NCI-H2107 (cell line): Measurements from ENCODE around the gene ANKRD49.
A peak's percentile ranks its signal among the peaks of the same experiment; 100 is the strongest.

Source experiments
- DNase-seq: peaks from one replicate; lab custom pipeline; 2025; lab: John Stamatoyannopoulos, UW

The ANKRD49 gene

DNA sequence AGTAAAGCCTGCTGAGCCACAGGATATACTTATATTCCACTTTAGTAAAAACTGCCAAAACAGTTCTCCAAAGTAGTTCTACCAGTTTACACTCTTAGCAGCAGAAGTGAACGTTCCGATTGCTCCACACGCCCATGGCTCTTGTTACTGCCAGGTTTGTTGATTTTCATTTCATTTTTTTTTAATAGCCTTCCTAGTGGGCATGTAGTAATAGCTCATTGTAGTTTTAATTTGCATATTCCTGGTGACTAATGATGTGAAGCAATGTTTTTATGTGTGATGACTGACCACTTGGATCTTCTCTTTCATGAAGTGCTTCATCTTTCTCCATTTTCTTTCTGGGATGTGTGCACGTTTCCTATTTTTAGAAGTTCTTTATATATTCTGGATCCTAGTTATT lies 13.7 kb downstream of the ANKRD49 start:
- DNase-seq, result no peak

DNA sequence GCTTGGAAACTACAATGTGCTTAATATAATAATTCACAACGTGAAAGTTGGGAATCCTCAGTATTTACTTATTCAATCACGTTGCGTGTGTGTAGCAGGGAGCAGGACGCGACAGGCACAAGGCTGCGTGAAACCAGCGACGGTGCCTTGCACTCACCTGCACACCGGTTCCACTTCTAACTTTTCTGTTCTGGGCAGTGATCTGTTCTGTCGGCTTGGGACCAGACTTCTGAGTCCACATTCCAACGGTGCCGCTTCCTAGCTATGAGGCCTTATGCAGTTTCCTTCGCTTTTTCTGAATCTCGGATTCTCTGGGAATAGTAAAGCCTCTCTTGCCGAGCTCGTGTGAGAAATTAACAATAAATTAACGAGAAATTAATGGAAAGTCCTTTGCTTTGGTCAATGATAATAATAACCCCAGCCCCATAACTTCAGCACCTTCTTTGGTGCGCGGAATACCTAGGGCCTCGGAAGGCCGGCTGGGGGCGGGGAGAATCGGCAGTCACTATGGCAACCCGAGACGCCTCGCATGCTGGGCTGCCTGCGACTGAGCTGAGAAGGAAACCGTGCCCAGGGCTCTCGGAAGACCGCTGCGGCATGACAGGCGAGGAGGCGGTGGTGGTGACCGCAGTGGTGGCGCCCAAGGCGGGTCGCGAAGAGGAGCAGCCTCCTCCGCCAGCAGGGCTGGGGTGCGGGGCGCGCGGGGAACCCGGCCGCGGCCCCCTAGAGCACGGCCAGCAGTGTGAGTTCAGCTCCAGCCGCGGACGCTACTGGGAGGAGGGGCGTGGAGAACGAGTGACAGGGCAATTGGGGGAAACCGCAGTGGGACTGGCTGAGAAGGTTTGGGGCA lies 18.4 kb downstream of the ANKRD49 start, which contains the start of gene C11orf97:
TSS of gene C11orf97 (plus strand) at position 530 of the 850 bp plus-strand sequence. CDS start at position 598, 68 bp downstream.
- DNase-seq, result no peak

DNA sequence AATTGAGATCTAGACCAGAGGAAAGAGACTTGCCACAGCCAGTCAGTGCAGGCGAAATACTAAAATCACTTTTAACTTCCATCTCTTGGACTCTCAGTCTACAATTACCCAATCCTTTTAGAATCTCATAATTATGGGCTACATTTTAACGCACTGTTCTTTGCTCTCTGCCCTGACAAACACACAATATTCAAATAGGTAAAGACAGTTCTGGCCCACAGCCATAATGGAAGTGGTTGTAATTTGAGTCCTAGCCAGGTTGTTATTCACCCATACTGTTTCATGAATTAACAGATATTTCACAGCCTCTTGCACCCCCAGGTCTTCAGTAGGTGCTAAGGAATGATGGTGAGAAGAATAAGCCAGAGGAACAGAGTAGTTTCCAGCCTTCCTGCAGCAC lies 19.3 kb downstream of the ANKRD49 start:
- peak; percentile 60 for DNase-seq

DNA sequence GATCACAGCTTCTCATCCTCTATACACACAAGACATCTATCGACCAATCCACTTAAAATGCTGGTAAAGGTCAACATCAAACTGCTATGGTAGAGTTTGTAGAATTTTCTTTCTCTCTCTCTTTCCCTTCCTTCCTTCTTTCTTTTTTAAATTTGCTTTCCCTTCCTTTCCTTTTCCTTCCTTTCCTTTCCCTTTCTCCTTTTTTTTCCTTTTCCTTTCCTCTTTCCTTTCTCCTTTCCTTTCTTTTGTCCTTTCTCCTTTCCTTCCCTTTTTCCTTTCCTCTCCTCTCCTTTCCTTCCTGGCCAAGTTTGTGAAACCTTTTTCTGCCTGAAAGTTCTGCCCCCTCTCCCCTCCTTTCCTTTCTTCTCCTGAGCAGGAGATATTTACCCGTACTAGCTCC lies 21.6 kb downstream of the ANKRD49 start:
- DNase-seq, result no peak

DNA sequence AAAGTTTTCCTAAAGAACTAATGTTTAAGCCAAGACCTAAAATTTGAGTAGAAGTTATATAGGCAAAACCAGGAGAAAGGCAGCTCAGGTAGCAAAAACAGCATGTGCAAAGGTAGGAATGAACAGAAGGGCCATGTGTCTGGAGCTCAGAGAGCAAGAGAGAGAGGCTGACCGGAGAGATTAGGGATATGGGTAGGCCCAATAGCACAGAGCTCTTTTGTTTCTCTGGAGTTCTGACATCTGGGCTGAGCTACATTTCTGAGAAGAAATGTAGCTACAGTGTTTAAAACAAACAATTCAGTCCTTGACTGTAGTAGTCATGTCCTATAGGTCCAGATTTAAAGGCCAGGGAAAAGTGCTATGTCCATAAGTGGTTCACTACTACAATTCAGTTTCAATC lies 22.9 kb downstream of the ANKRD49 start:
- no peak for DNase-seq

DNA sequence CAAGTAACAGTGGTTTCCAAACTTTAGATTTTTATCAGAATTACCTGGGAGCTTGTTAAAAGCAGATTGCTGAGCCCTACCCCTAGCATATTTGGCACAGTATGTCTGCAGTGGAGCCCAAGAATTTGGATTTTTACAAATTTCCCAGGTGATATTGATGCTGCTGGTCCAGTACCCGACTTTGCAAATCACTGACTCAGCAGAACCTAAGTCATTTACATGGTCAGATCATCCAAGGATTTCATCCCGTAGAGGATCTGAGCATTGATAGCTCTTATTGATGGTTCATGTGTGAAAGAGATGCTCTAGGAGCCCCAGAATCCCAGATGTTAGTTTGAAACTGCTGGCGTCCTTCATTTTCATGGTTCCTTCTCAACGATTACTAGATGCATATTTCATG lies 24.5 kb downstream of the ANKRD49 start:
- DNase-seq, result no peak

DNA sequence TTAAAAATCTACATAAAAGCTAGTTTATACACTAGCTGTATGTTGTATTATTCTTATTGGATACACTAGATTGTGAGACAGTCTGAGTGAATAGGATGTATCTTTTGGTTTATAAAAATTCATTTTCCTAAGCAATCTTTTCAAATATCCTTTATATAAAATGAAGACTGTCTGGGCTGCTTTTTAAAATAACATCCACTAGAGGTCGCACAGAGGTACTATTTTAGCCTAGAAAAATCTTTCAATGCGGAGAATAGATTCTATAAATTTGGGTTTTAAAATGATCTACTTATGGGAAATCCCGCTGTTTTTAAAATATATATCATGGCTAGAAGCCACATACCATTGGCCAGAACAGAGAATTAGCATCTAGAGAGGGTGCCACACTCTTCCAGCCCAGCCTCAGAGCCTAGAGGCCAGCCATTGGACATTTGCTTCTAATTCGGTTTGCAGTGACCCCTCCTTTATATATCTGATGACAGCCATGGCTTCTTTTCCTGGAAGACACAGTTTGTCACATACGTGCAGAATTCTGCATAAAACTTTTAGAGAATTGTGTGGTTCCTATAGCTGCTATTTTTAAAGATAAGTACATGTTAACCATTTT lies 25.8 kb downstream of the ANKRD49 start:
- no peak for DNase-seq

DNA sequence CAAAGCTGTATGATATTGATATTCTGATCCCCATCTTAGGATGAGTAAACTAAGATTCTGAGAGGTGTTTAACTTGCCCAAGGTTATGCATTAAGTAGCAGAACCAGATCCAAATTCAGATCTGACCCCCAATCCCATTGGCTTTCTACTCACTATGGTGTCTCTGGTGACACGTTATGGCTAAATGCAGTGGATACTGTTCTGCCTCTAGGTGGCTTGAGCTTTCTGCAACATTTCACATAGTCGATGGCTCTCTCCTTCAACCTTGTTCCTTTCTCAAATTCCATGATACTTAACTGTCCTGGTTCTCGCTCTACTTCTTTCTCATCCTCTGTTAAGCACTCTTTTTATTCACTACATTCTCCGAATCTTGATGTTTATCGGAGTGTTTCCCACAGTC lies 27.9 kb downstream of the ANKRD49 start:
- DNase-seq, result no peak

DNA sequence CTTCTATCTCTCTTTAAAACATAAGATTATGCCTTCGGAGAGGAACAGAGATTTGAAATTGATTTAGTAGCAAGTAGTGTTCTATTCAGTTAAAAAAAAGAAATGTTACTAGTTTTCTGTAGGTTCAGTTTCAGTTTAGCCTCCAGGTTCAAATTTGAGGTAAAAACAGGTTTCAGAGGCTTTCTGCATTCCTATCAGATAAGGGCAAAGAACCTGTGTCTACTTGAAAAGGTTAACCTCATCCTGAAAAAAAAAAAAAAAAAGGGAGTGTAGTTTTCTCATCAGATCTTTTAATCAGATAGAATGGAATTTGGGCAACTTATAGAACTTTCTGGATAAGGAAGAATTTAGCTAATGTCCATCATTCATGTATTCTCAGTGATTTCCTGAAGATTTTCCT lies 30.6 kb downstream of the ANKRD49 start:
- no peak for DNase-seq

DNA sequence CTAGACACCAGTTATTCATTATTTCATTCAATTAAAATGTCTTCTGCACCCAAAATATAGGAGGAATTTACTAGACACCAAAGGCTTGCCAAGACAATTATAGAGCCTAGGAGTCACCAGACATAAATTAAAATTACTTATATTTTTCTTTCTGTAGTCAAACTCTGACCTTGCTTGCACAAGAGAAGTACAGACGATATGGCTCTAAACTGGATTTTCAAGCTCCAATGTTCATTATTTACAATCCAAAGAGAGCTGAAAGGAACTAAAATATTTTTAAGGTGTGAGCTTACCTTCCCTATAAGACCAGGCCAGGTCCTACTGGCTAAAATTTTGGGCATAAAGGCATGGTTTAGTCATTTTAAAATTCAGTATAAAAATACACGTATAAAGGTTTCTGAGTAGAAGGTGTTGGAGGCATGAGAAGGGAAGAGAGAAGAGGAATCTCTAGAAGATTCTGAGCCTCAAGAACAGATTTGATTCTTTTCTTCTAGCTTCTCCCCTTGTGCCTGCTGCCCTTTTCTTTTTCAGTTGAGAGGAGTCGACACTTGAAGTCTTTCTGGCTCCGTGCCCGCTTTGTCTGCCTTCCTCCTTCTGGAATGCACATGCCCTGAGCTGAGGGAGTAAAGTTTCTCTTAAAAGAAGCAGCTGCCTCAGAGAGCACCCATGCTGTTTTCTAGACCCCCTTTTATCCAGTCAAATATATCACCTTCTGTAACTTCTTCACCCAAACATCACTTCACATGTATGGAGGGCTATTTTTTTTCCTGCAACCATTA lies 32.0 kb downstream of the ANKRD49 start:
- DNase-seq, result no peak

DNA sequence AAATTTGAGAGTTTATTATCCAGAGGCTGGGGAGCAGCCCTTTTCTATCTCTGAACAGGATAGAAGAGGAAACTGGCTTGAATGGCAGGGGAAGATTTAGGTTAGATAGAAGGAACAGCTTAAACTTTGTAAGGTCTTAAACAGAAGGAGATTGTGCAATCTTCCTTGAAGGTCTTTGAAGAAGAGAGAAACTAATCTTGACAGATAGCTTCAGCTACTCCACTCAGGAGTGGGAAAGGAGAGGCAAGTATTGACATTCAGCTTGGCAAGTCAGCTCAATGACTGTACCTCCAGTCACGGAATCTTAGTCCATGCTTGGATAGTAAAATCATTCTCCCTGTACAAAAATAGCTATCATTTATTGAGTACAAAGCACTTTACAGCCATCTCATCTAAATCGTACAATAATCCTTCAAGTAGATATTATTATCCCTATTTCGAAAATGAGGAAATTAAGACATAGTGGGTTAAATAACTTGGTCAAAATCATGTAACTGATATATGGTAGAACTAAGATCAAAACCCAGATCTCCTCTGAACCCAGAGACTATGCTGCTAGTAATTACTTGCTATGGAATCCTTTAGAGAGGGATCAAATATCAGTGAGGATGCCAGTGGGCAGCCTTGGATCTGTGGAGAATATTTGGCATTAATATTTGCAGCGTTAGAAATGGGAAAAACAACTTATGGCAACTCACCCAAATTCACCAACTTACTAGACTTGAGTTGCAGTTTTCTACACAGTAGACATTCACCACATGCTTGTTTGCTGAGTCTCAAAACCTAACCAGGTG lies 33.1 kb downstream of the ANKRD49 start:
- DNase-seq, result no peak

DNA sequence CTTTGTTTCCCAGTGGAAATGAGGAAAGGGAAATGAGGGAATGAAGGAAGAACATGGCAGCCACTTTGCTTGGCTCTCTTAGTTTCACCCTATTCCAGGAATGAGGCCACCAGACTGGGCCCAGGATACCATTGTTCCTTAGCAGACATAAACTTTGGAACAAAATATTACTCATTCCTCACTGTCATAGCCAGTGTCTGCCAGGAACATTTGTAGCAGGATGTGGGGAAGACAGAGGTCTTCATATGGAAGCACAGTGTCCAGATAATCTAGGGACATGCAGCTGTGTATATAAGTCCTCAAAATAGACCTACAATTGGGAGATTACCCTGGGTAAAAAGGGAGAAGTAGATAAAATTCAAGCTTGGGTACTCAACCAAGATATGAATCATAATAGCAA lies 34.8 kb downstream of the ANKRD49 start:
- DNase-seq, result no peak

DNA sequence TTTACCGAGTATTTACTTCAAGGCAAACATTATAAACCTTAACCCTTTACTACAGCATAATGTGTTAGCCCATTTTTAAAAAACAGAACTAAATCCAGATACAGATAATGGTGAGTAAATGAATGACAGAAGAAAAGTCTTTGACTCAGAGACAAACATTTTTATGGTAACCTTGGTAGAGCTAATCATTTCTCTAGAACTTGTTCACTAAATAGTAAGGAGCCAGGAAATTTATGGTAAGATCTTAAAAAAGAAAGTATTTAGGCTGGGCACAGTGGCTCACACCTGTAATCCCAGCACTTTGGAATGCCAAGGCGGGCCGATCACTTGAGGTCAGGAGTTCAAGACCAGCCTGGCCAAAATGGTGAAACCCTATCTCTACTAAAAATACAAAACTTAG lies 38.4 kb downstream of the ANKRD49 start:
- no peak for DNase-seq

DNA sequence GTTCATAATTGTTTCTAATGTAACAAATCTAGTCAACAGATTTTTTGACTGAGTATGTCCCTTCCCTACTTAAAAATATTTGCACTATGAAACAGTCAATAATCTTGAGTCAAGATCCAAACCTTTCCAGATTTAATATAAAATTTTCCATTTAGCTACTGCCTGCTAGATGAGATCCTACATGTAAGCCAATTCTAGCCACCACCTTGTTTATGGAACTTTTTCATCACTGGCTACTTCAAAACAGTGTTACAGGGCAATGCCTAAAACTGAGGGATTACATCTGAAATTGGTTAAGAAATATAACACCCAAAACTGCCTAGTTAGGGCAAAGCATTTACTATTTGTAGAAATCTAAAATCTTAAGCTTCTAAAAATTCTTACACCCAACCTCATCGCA lies 39.4 kb downstream of the ANKRD49 start:
- DNase-seq, result no peak

DNA sequence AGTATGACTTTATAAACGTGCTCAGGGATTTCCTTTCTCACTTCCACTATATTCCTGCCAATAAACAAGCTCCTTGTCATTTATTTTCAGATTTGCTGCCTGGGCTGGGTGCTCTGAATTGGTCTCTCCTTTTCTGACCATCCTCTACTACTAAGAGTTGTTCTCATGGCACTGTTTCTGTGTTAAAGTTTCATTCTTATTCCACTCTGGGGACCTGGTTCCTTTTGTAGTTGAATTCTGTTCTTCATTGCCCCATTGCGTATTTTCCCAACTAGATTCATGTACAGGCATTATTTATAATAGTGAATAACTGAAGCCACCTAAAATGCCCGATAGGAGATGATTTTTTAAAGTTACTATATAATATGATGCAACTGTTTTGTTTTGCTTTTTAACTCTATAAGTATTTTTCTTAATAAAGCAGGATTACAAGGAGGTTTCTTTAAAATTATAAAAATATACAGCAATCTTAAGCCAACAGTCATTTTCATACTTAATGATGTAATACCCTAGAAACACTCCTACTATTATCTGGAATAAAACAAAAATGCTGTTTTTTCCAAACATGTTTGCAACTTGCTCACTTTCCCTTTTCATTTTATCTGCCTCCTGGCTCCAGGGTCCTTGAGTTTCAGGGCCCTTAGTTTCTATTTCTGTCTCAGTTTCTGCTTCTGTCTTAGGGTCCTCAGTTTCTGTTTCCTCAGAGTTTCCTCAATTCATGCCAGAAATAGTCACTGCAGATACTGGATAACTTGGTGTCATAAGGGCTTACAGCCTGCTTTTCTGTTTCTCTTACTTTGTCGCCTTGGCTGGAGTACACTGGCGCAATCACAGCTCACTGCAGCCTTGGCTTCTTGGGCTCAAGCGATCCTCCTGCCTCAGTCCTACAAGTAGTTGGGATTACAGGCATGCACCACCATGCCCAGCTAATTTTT lies 40.2 kb downstream of the ANKRD49 start:
- DNase-seq, result no peak

DNA sequence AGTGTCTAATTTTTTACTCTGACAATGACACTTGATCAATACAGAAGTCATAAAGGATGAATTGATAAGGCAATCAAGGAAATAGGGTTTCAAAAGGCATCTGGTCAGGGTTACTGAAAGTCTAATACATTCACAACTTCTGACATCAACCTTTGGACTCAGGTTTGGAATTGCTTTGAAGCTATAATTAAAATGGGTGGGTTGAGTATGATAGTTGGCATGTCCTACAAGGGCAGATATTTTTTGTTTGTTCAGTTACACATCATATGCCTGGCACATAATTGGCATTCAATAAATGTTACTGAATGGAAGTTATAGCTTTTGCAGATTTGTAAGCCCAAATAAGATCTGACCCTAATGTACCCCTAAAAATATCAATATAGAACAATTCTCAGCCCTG lies 42.6 kb downstream of the ANKRD49 start:
- no peak for DNase-seq

DNA sequence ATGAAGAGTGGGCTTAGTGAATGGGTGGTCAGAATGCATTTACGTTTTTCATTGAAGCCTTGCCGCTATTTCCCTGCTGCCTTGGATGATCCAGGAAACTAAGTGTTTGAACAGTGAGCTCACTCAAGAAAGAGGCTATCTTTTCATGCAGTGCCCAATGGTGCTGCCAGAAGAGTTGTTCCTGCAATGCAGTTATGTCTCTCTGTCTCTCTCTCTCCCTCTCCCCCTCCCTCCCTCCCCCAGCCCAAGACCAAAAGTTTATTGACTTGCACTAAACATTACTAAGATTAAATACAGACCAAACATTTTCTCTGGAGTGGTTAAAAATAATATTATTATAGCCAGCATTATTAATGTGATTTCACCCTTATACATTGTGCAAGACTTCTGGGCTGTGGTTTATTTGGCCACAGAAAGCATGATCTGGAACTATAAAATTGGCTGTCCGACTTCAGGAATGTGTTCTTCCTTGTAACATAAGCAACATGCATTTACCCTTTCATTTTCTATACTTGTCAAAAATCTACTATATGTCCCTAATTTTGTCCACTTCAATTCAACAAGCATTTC lies 43.3 kb downstream of the ANKRD49 start:
- no peak for DNase-seq

DNA sequence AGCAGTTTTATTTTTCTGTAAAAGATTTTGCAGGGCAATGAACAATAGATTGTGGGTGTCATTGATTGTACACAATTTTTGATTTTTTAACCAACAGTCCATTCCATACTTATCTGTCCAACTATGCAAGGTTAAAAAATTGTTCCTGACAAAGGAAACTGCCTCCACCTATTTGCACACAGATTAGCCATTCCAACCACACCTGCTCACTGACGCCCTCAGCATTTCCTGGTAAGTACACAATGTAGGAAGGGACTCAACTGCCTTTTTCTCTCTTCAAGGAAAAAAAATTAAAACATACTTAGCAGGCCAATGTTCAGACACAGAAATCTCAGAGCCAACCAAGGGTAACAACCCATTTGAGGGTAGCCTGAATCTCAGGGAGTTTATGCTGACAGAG lies 45.6 kb downstream of the ANKRD49 start:
- no peak for DNase-seq

DNA sequence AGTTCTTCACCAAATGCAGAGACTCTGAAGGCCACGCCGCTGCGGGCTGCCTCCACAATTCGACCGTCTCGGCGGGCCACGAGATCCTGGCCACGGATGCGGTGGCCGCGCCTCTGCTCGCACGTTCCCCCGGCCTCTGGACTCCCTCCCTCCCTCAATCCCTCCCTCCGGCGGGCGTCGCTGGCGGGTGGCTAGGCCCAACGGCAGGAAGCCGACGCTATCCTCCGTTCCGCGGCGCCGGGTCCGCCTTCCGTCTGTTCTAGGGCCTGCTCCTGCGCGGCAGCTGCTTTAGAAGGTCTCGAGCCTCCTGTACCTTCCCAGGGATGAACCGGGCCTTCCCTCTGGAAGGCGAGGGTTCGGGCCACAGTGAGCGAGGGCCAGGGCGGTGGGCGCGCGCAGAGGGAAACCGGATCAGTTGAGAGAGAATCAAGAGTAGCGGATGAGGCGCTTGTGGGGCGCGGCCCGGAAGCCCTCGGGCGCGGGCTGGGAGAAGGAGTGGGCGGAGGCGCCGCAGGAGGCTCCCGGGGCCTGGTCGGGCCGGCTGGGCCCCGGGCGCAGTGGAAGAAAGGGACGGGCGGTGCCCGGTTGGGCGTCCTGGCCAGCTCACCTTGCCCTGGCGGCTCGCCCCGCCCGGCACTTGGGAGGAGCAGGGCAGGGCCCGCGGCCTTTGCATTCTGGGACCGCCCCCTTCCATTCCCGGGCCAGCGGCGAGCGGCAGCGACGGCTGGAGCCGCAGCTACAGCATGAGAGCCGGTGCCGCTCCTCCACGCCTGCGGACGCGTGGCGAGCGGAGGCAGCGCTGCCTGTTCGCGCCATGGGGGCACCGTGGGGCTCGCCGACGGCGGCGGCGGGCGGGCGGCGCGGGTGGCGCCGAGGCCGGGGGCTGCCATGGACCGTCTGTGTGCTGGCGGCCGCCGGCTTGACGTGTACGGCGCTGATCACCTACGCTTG lies 50.2 kb downstream of the ANKRD49 start, which contains the start of gene FUT4:
TSS of gene FUT4 (plus strand) at position 227 of the 951 bp plus-strand sequence. CDS start at position 440, 213 bp downstream.
- DNase-seq, result peak; percentile 61
